Mesodermal cell (in vitro differentiated cells): ENCODE results near the gene GRID2.

ENCODE experiments used
- H3K27ac ChIP-seq: 2 replicates; pipeline ENCODE4 v1.7.0; 2013; ENCODE audit warnings: mild to moderate bottlenecking, low read depth, low read length, moderate library complexity; ENCODE audit not compliant: severe bottlenecking
- H3K36me3 ChIP-seq: 2 replicates; pipeline ENCODE4 v1.7.1; 2013; ENCODE audit warnings: mild to moderate bottlenecking, low read length, moderate library complexity; ENCODE audit not compliant: control insufficient read depth, insufficient read depth
- H3K4me1 ChIP-seq: one replicate; pipeline ENCODE4 v1.7.1; 2013; ENCODE audit warnings: mild to moderate bottlenecking, low read length; ENCODE audit not compliant: insufficient read depth, control insufficient read depth, poor library complexity, severe bottlenecking
- H3K4me3 ChIP-seq: 2 replicates; pipeline ENCODE4 v1.7.0; 2013; ENCODE audit warnings: low read length, control low read depth, mild to moderate bottlenecking; ENCODE audit not compliant: insufficient read depth, poor library complexity, severe bottlenecking; ENCODE audit errors: extremely low read depth
- H3K9me3 ChIP-seq: 2 replicates; pipeline ENCODE4 v1.7.1; 2013; ENCODE audit warnings: mild to moderate bottlenecking, low read length, moderate library complexity; ENCODE audit not compliant: control insufficient read depth
- WGBS, 2 experiments: methylation state at CpG; one replicate each; pipeline ENCODE4 v1.1.5; 2013; ENCODE audit warnings: missing lambda C conversion rate in 2 of 2; ENCODE audit not compliant: insufficient coverage in 2 of 2; 5-methylcytosine and 5-hydroxymethylcytosine counted together

GRID2 gene

GRCh38 chr4:92677805-92678204 lies 374.0 kb downstream of the GRID2 start:
- no peak overlapping the region for H3K27ac ChIP-seq
- 100% methylated on average over 2 of the region's 3 CpGs; no CpG with 5 or more reads in 1 of the 2 experiments for WGBS, 2 experiments
- H3K4me3 ChIP-seq: no peak overlapping the region
- H3K9me3 ChIP-seq: no peaks in the 10 kb centered on the region
- H3K4me1 ChIP-seq: no peaks in the 10 kb centered on the region
- H3K36me3 ChIP-seq: no peaks in the 10 kb centered on the region

- WGBS, 2 experiments: 92% methylated on average over 2 of the region's 4 CpGs; no CpG with 5 or more reads in 1 of the 2 experiments
Measured at GRCh38 chr4:92678292-92678691, 374.5 kb downstream of the GRID2 start.

GRCh38 chr4:92679149-92679548 lies 375.4 kb downstream of the GRID2 start:
- no peaks in the 10 kb centered on the region for H3K9me3 ChIP-seq
- no peak overlapping the region for H3K27ac ChIP-seq
- no peak overlapping the region for H3K4me3 ChIP-seq
- no peaks in the 10 kb centered on the region for H3K4me1 ChIP-seq
- no peaks in the 10 kb centered on the region for H3K36me3 ChIP-seq
- no CpG with 5 or more reads among the region's 1 CpG for WGBS, 2 experiments

More at GRCh38 chr4:92678292-92678691, 374.5 kb downstream of the GRID2 start:
- H3K27ac ChIP-seq: no peak overlapping the region
- H3K4me3 ChIP-seq: no peak overlapping the region
- H3K4me1 ChIP-seq: no peaks in the 10 kb centered on the region
- no peaks in the 10 kb centered on the region for H3K9me3 ChIP-seq
- H3K36me3 ChIP-seq: no peaks in the 10 kb centered on the region

- H3K36me3 ChIP-seq: no peaks in the 10 kb centered on the region
- H3K9me3 ChIP-seq: no peaks in the 10 kb centered on the region
- no peak overlapping the region for H3K27ac ChIP-seq
- H3K4me3 ChIP-seq: no peak overlapping the region
- WGBS, 2 experiments: 82 to 90% methylated on average over 2 to 3 of the region's 3 CpGs
- no peaks in the 10 kb centered on the region for H3K4me1 ChIP-seq
Measured at GRCh38 chr4:92714640-92715039, 410.9 kb downstream of the GRID2 start.

DNA sequence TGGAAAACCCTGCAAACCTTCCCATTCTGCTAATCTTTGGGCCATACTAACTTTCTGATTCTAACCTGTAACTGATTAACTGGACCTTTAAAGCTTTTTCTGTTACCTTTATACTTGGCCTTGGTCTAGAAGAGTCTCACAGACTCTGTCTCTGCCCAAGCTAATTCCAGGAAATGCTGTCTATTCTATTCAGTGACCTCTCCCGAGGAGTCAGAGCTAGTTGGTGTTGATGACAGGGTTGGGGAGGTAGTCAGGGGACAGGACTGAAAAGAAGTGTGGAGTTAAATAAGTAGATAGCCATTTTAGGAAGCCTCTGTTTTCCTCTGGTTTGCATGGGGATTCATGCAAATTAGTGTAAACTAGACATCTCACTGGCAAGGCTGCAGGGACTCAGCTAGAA lies 429.5 kb downstream of the GRID2 start:
- no peak overlapping the region for H3K27ac ChIP-seq
- H3K9me3 ChIP-seq: no peaks in the 10 kb centered on the region
- 50% methylated on average over 1 of the region's 1 CpG; no CpG with 5 or more reads in 1 of the 2 experiments for WGBS, 2 experiments
- no peak overlapping the region for H3K4me3 ChIP-seq
- H3K4me1 ChIP-seq: peaks cover 4% of the 10 kb centered on the region
- H3K36me3 ChIP-seq: no peaks in the 10 kb centered on the region

GRCh38 chr4:92735025-92735665 lies 431.4 kb downstream of the GRID2 start:
- H3K4me3 ChIP-seq: no peak overlapping the region
- no peak overlapping the region for H3K27ac ChIP-seq
- WGBS, 2 experiments: no CpG with 5 or more reads among the region's 2 CpGs
- no peaks in the 10 kb centered on the region for H3K9me3 ChIP-seq
- H3K36me3 ChIP-seq: no peaks in the 10 kb centered on the region
- peaks cover 4% of the 10 kb centered on the region for H3K4me1 ChIP-seq

GRCh38 chr4:92760433-92760832 lies 456.7 kb downstream of the GRID2 start:
- Histone ChIP-seq H3K27ac (no peak overlapping the region), H3K4me1 (no peaks in the 10 kb centered on the region), H3K36me3 (no peaks in the 10 kb centered on the region), H3K4me3 (no peak overlapping the region), H3K9me3 (no peaks in the 10 kb centered on the region)

DNA sequence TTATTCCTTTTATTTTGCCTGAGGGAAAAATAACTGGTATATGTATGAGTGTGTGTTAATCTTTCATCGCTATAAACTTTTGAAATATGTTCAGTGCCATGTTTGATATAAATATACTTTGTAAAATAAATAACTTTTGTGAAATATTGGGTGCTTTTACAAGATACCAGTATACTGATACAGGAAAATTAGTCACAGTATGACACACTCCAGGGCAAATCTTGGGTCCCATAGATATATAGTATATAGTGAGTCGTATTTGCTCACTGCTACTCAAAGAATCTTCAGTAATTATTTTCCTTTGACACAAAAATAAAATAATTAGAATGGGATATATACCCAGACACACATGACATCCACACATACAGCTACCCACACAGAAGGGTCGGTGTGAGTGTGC lies 472.3 kb downstream of the GRID2 start:
- H3K9me3 ChIP-seq: no peaks in the 10 kb centered on the region
- H3K27ac ChIP-seq: no peak overlapping the region
- H3K36me3 ChIP-seq: no peaks in the 10 kb centered on the region
- H3K4me1 ChIP-seq: no peaks in the 10 kb centered on the region
- H3K4me3 ChIP-seq: no peak overlapping the region
- WGBS, 2 experiments: no CpG with 5 or more reads among the region's 3 CpGs

GRCh38 chr4:92789741-92790140 lies 486.0 kb downstream of the GRID2 start:
- Histone ChIP-seq H3K36me3 (no peaks in the 10 kb centered on the region), H3K27ac (no peak overlapping the region), H3K4me3 (no peak overlapping the region), H3K9me3 (no peaks in the 10 kb centered on the region), H3K4me1 (no peaks in the 10 kb centered on the region)
- WGBS, 2 experiments: no CpG with 5 or more reads among the region's 3 CpGs

DNA sequence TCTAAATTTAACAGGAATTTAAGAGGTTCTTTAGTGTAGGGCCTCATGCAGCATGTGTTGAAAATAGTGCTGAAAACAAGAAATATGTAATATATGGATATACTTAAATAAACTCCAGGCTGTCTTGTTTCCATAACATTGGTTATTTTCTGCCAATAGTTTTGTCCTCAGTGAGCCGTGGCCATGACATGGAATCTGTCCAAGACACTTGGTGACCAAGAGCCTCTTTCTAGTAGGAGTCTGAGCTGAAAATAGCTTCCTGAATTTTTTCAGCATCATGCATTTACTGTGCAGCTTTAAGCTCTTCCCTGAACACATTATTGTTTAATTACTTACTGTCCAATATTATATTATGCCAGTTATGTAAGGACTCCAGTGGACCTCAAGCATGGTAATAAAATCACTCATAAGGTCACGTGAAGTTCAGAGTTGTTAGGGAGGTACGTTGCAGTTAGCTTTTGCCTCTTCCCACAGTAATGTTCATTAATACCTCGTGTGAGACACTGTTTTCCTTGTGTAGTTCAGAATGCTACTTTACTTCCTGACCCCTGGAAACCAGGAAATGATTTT lies 488.2 kb downstream of the GRID2 start:
- no peak overlapping the region for H3K27ac ChIP-seq
- no peaks in the 10 kb centered on the region for H3K36me3 ChIP-seq
- WGBS, 2 experiments: 100% methylated on average over 1 of the region's 4 CpGs; no CpG with 5 or more reads in 1 of the 2 experiments
- no peaks in the 10 kb centered on the region for H3K4me1 ChIP-seq
- H3K4me3 ChIP-seq: no peak overlapping the region
- no peaks in the 10 kb centered on the region for H3K9me3 ChIP-seq

DNA sequence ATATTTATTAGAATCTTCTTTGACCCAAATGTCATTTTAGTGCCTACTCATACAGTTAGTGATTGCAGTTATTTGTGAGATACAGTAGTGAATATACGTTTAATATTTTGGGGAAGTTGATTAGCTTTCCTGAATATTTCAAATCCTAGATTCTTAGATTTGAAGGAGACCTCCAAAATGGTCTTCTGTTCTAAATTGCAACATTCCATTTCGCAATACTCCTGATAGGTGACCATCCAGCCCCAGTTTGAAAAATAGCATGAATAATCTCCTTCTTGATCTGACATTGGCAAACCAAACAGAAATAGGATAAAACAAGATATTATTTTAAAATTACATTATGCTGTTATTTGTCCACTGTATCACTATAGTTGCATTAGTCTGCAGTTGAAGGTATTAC lies 505.6 kb downstream of the GRID2 start:
- no CpG with 5 or more reads among the region's 2 CpGs for WGBS, 2 experiments
- no peak overlapping the region for H3K4me3 ChIP-seq
- H3K36me3 ChIP-seq: no peaks in the 10 kb centered on the region
- no peak overlapping the region for H3K27ac ChIP-seq
- no peaks in the 10 kb centered on the region for H3K4me1 ChIP-seq
- no peaks in the 10 kb centered on the region for H3K9me3 ChIP-seq
